ENCODE data around the gene MIDN.

GRCh38 chr19:1220477-1220930 lies 27.9 kb upstream of the MIDN start:
- TF ChIP-seq CTCF (IDR thresholded peaks at IDR 0.05) (no peak), POLR2AphosphoS5 (IDR thresholded peaks at IDR 0.05) (no peak)

Measured in suprapubic skin (tissue), 3 donors.